HG03025 (cell line): Measurements from ENCODE around the gene MAPKAPK3.

Experiments used
- ATAC-seq: cut with Tn5 transposase; IDR thresholded peaks from one replicate; pipeline ENCODE4 v1.9.1; 2021; ENCODE audit warnings: mild to moderate bottlenecking, moderate library complexity; ENCODE audit not compliant: unreplicated experiment, low FRiP score

The MAPKAPK3 gene

GRCh38 chr3:50586763-50587070 lies 30.2 kb upstream of the MAPKAPK3 start:
- no peak for ATAC-seq

- no peak for ATAC-seq
Measured at GRCh38 chr3:50587373-50587772, 29.6 kb upstream of the MAPKAPK3 start.

- no peak for ATAC-seq
Measured at GRCh38 chr3:50587806-50588758, 28.9 kb upstream of the MAPKAPK3 start.

- no peak for ATAC-seq
Measured at GRCh38 chr3:50588759-50589433, 28.1 kb upstream of the MAPKAPK3 start.

GRCh38 chr3:50591196-50591741 lies 25.7 kb upstream of the MAPKAPK3 start:
- ATAC-seq = no peak

GRCh38 chr3:50592568-50592967 lies 24.4 kb upstream of the MAPKAPK3 start:
- ATAC-seq = no peak

- no peak for ATAC-seq
Measured at GRCh38 chr3:50594253-50594785, 22.6 kb upstream of the MAPKAPK3 start.

GRCh38 chr3:50599115-50599715 lies 17.7 kb upstream of the MAPKAPK3 start:
- ATAC-seq = no peak

- no peak for ATAC-seq
Measured at GRCh38 chr3:50599716-50600118, 17.2 kb upstream of the MAPKAPK3 start.

GRCh38 chr3:50600141-50600753 lies 16.7 kb upstream of the MAPKAPK3 start:
- no peak for ATAC-seq

GRCh38 chr3:50600841-50601591 lies 15.9 kb upstream of the MAPKAPK3 start:
- ATAC-seq = no peak

- ATAC-seq = no peak
Measured at GRCh38 chr3:50602595-50603191, 14.3 kb upstream of the MAPKAPK3 start.

GRCh38 chr3:50603261-50604109 lies 13.5 kb upstream of the MAPKAPK3 start:
- no peak for ATAC-seq

- no peak for ATAC-seq
Measured at GRCh38 chr3:50604110-50604621, 12.8 kb upstream of the MAPKAPK3 start.

GRCh38 chr3:50604628-50605588 lies 12.0 kb upstream of the MAPKAPK3 start:
- ATAC-seq = no peak

GRCh38 chr3:50605901-50606326 lies 11.0 kb upstream of the MAPKAPK3 start:
- no peak for ATAC-seq

GRCh38 chr3:50606596-50606995 lies 10.4 kb upstream of the MAPKAPK3 start:
- ATAC-seq = no peak
